NCI-H2196 (cell line): Measurements from ENCODE around the gene FCRL3.
"Not testable (repeated sequence)": the region's sequence is repeated elsewhere in the genome, so short reads cannot be mapped to it uniquely, and the experiment has no call there.

Experiments used
- DNase-seq: peaks from one replicate; lab custom pipeline; 2025; ENCODE audit not compliant: unreplicated experiment; lab: John Stamatoyannopoulos, UW

FCRL3 gene, protein sequence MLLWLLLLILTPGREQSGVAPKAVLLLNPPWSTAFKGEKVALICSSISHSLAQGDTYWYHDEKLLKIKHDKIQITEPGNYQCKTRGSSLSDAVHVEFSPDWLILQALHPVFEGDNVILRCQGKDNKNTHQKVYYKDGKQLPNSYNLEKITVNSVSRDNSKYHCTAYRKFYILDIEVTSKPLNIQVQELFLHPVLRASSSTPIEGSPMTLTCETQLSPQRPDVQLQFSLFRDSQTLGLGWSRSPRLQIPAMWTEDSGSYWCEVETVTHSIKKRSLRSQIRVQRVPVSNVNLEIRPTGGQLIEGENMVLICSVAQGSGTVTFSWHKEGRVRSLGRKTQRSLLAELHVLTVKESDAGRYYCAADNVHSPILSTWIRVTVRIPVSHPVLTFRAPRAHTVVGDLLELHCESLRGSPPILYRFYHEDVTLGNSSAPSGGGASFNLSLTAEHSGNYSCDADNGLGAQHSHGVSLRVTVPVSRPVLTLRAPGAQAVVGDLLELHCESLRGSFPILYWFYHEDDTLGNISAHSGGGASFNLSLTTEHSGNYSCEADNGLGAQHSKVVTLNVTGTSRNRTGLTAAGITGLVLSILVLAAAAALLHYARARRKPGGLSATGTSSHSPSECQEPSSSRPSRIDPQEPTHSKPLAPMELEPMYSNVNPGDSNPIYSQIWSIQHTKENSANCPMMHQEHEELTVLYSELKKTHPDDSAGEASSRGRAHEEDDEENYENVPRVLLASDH

DNA sequence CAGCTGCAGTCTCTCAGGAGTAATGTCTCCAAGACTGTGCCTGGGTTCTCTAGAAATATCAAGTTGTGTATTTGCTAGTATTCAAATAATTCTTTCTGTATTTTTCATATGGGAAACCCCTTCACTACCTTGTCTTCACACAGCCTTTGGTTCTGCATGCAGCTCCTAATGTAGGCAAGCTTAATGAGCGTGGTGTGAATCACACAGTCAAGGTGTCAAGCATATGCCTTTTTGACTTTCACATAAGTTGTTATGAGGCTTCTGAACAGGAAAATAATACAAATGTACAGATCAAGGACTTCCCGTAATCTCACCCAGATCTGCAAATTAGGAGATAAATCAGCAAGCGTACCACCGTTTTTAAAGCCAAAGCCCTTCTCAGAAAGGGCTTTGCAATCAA is at the start of gene FCRL3:
FCRL3 (minus strand) TSS at position 38 of the 400 bp plus-strand sequence. CDS start 280 bp downstream, outside the sequence.
- no peak for DNase-seq

DNA sequence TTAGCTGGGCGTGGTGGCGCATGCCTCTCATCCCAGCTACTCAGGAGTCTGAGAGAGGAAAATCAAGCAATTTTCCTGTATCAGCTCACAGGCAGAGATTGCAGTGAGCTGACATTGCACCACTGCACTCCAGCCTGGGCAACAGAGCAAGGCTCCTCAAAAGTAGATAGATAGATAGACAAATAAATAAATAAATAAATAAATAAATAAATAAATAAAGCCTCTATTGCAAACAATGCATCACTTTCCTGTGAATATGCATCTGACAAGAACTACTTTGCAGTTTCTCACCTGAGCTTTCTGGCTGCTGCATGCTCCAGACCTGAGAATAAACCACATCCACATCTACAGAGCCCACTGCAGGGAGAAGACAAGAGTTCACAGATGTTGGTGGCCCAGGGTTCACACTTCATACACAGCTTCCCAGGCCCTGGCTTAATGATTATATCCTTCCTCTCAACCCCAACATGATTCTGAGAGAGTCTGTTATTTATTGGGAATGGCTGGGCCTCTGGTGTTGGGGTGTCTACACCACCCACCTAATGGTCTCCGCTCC is 47.8 kb upstream of the FCRL3 start:
- no peak for DNase-seq

DNA sequence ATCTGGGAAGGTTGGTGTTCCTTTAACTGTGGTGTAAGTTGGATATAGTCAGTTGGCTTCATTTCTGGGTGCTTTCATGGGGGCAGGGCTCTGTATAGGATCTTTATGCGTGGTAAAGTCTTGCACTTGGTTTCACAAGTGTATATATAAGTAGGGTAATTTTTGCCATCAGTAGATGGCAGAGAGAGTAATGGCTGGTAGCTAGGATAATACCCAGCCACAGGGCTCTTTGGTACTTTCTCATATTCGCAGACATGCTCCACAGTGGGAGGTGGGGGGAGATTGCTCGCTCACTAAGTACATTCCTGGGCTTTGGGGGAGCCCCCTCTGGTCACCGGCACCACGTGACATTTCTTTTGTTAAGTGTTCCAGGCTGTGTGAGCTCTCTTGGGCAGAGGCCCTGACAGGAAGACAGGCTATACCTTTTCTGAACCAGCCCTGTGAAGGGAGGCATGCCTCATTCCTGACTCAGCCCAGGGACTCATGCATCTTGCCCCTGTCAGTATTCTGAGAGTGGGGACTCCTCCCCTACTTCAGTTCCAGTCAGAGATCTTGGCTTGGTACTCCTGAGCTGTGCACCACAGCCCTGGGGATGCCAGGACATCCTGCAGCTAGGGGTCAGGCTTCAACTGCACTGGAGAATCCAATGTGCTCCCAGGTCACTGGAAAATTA is 38.8 kb upstream of the FCRL3 start:
- DNase-seq: no peak

DNA sequence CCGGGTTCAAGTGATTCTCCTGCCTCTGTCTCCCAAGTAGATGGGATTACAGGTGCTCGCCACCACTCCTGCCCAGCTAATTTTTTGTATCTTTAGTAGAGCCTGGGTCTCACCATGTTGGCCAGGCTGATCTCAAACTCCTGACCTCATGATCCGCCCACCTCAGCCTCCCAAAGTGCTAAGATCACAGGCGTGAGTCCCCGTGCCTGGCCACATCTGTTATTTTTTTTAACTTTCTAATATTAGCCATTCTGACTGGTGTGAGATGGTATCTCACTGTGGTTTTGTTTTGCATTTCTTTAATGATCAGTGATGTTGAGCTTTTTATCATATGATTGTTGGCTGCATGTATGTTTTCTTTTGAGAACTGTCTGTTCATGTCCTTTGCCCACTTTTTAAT is 35.4 kb upstream of the FCRL3 start:
- DNase-seq: not testable (repeated sequence)

DNA sequence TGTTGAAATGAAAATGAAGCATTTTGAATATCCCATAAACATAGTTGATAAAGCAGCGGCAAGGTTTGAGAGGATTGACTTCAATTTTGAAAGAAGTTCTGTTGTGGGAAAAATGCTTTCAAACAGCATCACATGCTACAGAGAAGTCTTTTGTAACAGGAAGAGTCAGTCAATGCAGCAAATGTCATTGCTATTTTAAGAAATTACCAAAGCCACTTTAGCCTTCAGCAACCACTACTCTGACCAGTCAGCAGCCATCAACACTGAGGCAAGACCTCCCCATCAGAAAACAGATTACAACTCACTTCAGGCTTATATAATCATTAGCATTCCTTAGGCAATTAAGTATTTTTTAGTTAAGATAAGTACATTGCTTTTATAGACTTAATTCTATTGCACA is 33.8 kb upstream of the FCRL3 start:
- DNase-seq: no peak

DNA sequence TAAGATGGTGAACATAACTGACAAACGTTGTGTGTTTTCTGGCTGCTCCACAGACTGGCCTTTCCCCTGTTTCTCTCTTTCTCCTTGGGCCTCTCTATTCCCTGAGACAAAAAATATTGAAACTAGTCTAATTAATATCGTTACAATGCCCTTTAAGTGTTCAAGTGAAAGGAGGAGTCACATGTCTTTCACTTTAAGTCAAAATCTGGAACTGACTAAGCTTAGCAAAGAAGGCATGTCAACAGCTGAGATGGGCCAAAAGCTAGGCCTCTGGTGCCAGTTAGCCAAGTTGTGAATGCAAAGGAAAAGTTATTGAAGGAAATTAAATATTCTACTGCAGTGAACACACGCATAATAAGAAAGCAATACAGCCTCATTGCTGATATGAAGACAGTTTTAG is 32.2 kb upstream of the FCRL3 start:
- no peak for DNase-seq

DNA sequence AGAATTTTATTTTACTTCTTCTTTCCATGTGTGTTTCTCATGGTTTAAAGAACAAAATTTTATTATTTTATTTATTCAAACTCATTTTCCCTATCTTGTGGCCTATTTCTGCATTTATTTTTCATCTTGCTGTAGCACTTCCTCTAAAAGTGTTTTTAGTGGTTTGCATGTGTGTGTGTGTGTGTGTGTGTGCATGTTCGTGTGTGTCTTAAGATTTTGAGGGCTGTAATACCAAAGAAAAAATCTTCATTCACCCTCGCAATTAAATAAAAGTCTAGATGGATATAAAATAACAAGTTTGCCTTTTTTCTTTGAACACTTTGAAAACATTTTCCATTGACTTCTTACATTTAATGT is 24.6 kb upstream of the FCRL3 start:
- DNase-seq: no peak

DNA sequence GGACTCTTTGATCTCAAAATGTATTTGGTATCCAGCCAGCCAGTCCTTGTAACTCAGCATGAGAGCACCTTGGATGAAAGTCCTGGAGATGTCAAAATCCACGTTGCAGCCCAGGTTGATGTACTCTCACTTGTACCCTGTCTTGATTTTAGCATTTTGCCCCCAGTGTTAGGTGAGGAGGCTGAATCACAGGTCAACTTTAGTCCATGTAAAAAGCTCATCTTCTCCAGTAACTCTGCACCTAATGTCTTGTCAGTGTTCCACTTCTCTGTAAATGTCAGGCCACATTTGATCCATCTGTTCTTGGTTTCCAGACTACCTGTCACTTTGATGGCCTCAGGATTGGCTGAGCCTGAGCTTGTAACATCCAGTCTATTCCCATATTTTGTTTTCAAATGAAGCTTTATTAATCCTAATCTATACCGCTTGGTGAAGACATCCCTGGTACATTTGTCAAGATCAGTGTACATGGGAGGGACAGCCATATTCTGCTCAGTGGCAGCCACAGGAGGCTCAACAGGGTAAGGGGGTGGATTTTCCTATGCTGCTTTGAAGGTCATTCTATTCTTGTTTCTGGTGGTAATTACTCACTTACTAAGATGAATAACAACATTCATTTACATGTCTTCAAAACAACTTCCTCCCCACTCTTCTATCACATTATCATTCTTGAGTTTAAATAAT is 24.1 kb upstream of the FCRL3 start:
- no peak for DNase-seq

DNA sequence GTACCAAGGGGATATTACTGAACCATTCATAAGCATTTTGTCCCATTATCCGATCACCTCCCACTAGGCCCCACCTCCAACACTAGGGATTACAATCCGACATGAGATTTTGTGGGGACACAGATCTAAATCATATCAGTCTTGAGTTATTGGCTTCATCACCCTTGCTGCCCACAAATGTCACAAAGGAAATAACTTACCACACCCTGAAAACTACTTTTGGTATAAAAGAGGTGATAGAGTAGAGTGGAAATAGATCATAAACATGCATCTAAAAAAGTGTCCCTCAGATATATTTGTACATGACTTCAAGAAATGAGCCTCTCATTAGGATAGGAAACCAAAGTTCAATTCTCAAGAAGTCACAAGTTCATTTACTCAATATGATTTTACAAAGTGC is 22.6 kb upstream of the FCRL3 start:
- DNase-seq: no peak

DNA sequence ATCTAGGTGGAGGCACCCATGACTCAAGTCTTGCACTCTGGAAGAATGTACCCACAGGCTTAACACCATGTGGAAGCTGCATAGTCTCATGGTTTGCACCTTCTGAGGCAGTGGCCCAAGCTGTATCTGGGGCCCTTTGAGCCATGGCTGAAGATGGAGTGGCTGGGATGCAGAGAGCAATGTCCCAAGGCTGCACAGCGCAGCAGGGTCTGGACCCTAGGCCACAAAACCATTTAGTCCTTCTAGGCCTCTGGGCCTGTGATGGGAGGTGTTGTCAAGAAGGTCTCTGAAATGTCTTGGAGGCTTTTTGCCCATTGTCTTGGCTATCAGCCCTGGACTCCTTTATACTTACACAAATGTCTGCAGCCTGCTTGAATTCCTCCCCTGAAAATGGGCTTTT is 21.4 kb upstream of the FCRL3 start:
- DNase-seq: no peak

DNA sequence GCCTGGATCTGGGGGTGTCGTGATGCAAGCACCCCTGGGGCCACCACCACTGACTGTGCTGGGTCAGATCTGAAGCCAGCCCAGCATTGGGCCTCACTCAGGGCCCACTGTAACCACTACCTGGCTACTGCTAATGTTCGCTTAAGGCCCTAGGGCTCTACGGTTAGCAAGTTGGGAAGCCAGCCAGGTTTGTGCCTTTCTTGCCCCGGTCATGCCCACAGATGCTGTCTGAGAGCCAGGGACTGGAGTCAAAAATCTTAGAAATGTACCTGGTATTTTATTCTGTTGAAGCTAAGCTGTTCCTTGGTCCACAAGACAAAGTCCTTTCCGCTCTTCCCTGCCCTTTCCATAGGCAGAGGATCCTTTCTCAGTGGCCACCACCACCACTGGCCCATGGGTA is 15.2 kb upstream of the FCRL3 start:
- DNase-seq: no peak

DNA sequence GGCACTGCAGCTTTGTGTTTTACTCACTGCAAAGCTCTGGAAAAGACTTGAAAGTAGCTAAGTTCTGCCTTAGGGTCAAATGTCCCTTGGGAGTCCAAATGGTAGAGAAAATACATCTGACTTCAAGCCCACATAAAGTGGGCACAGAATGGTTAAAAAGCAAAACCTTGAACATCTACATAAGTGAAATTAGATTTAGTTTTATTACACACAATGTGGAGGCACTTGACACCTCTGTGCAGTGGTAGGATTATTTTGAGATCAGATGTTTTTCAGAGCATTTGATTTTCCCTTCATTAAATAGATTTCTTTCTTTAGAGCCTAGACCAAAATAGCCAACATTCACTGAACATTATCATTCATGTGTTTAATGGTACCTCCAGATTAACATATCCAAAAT is 11.2 kb upstream of the FCRL3 start:
- no peak for DNase-seq

DNA sequence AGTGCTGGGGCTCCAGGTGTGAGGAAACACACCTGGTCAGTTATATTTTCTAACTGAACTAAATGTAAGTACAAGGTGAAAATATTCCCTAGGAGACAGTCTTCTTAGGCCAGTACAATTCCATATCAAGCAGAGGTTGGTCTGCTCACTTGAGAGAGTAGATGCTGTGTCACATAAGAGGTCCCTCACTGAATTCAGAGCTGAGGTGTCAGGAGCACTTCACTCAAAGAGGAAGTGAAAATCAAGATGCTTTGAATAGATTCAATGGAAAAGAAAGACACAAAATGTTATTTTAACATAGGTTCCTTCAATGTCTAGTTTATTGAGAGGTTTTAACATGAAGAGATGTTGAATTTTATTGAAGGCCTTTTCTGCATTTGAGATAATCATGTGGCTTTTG is 4.3 kb upstream of the FCRL3 start:
- no peak for DNase-seq

DNA sequence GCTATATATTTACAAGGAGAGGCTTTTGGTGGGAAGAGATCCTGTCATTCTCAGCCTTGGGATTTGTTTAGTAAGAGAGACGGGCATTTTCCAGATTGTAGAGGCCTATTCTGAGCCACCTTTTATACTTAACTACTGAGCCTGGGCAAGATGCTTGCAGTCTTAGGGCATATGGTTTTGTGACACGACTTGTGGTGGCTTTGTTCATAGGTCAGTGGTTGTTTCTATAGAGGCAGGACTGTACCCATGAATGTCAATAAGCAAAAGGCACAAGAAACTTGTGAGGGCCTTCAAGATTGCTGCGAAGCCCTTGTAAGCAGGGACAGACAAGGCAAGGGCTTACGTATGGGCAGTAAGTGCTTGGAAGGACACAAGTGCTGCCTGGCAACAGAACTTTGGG is 3.4 kb upstream of the FCRL3 start:
- DNase-seq: no peak

DNA sequence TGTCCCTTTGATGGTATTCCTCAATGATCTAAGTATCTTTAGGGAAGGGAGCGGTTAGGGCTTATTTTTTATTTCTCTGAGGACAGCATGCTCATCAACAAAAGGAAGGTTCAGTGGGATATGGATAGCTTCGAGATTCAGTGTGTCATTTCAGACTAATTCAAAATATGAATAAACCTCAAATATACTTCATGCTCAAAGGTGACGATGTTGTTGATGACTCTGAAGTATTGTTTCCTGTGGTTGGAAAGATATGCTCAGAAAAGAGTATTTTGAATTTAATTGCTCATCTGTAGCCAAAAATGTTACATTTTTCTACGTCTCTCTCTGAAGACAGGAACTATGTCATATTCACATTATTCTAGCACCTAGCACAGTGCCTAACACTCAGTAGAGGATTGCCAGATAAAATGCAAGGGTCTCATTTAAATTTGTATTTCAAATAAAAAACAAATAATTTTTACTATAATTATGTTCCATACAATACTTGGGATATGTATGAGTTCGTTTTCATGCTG is 1.8 kb upstream of the FCRL3 start:
- DNase-seq: no peak

DNA sequence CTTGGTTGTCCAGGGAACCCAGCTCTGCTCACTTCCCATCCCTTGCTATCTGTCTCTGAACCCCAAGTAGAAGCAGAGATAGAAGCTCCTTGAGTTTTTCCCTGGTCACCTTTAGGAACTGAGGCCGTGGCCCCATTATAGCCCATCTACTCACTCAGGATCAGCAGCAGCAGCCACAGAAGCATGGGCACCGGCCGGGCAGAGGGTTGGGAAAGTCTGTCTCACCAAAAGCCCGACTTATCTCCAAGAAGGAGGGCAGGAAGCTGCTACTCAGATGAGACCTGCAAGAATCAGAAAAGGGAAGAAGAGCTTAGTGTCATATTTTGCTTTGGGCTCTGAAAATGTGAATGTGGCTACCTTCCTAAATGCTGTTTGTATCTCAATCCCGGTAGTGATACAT is 264 bp downstream of the FCRL3 start:
- no peak for DNase-seq

DNA sequence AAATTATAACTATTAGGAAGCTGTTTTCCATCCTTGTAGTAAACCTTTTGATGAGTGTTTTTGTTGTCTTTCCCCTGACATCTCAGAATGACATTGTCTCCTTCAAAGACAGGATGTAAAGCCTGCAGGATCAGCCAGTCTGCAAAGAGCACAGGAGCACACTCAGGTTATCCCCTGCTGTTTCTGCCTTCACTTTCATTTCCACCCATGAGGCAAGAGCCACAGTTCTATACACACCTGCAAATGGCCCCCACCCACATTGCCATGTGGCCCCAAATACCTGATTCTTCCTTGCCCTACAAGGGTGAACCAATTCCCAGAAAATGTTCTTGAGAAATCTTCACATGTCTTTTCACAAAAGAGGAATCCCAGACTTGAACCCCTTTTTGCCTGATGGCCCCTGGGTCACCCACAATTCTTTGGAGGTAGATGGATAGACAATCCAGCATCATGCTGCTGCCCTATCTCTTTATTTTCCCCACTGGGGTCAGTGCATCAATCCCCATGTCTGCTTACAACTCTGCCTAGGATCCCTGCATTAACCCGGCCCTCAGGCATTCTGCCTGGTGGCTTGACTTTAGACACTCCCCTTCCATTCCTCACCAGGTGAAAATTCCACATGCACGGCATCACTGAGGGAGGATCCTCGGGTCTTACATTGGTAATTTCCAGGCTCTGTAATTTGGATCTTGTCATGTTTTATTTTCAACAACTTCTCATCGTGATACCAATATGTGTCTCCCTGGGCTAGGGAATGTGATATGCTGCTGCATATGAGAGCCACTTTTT is 2.6 kb downstream of the FCRL3 start:
- DNase-seq: no peak

DNA sequence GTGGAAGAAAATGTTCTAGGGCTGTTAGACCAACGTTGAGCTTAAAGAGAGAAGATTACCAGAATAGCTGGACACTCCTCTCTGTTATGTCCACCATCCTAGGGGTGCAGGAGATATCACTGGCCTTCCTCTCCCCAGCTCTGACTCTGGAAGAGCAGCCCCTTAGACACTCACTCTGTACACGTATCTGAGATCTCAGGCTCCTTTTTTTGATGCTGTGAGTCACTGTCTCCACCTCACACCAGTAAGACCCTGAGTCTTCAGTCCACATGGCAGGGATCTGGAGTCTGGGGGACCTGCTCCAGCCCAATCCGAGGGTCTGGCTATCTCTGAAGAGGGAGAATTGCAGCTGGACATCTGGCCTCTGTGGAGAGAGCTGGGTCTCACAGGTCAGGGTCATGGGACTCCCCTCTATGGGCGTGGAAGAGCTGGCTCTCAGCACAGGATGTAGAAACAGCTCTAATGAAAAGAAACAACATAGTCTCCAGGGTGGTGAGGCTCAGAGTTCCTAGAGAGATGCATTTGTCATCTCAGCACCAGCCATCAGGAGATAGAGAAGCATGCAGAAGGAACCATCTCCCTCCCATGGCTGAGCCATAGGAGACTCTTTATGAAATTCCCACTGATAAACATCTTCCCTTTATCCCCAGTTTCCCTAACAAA is 3.5 kb downstream of the FCRL3 start:
- DNase-seq: no peak

DNA sequence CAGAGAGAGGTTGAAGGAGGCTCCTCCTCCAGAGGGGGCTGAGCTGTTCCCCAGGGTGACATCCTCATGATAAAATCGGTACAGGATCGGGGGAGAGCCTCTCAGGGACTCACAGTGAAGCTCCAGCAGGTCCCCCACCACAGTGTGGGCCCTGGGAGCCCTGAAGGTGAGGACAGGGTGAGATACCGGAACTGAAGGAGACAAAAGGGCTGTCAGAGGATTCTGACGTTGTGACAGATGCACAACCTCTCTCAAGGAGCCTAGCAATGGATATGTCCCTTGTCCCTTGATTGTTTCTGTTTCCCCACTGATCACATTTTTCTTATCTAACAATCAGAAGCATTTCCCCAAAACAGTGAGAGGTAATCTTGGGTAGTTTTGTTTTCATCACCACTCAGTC is 5.2 kb downstream of the FCRL3 start:
- DNase-seq: no peak
